Smooth muscle cell (in vitro differentiated cells): Measurements from ENCODE around the gene GRID1. TPM values are rescaled to one million over a fixed set of nuclear protein-coding genes. Genes with fewer than 3 reads are reported as not detected.

ENCODE experiments used
- DNase-seq: peaks from one replicate; lab custom pipeline; 2025; ENCODE audit not compliant: unreplicated experiment; lab: John Stamatoyannopoulos, UW
- H2AFZ ChIP-seq: fragments of 200-600 bp; sonication (generic); 2 replicates; pipeline ENCODE4 v1.6.0; 2016; ENCODE audit warnings: antibody characterized with exemption, low read depth, mild to moderate bottlenecking
- H3F3A ChIP-seq: fragments of 200-600 bp; sonication (generic); 2 replicates; pipeline ENCODE4 v1.6.0; 2017; ENCODE audit warnings: antibody characterized with exemption, low read depth
- H3K27ac ChIP-seq: fragments of 200-600 bp; sonication (generic); 2 replicates; pipeline ENCODE4 v1.5.1; 2016; ENCODE audit warnings: low read depth, mild to moderate bottlenecking
- H3K27me3 ChIP-seq: fragments of 200-600 bp; sonication (generic); 2 replicates; pipeline ENCODE4 v1.6.1; 2016; ENCODE audit warnings: low read depth, mild to moderate bottlenecking
- H3K36me3 ChIP-seq: fragments of 200-600 bp; sonication (generic); 2 replicates; pipeline ENCODE4 v1.5.1; 2016; ENCODE audit warnings: low read depth
- H3K4me1 ChIP-seq: fragments of 200-600 bp; sonication (generic); 2 replicates; pipeline ENCODE4 v1.5.1; 2016; ENCODE audit warnings: low read depth
- H3K4me2 ChIP-seq: fragments of 200-600 bp; sonication (generic); 2 replicates; pipeline ENCODE4 v1.6.0; 2016; ENCODE audit warnings: mild to moderate bottlenecking
- H3K4me3 ChIP-seq: fragments of 200-600 bp; sonication (generic); 2 replicates; pipeline ENCODE4 v1.5.1; 2016; ENCODE audit warnings: mild to moderate bottlenecking
- H3K79me2 ChIP-seq: fragments of 200-600 bp; sonication (generic); 2 replicates; pipeline ENCODE4 v1.6.0; 2016; ENCODE audit warnings: low read depth, mild to moderate bottlenecking
- H3K9ac ChIP-seq: fragments of 200-600 bp; sonication (generic); 2 replicates; pipeline ENCODE4 v1.6.0; 2016; ENCODE audit warnings: low read depth
- H3K9me3 ChIP-seq: fragments of 200-600 bp; sonication (generic); replicated peaks from 2 replicates; pipeline ENCODE4 v1.5.1; 2016; ENCODE audit warnings: low read depth
- H4K20me1 ChIP-seq: fragments of 200-600 bp; sonication (generic); 2 replicates; pipeline ENCODE4 v1.6.0; 2016; ENCODE audit warnings: low read depth
- WGBS: methylation state at CpG from one replicate; pipeline ENCODE4 v1.1.7; 2016; ENCODE audit warnings: low lambda C conversion rate; 5-methylcytosine and 5-hydroxymethylcytosine counted together
- polyA plus RNA-seq: library from polyadenylated mRNA; unstranded; fragments of >200 nt; fragmentation: Nextera tagmentation; extraction: Ambion mirVana; gene quantifications from 2 replicates; pipeline ENCODE4 v1.2.1, GENCODE V29; 2016
- total RNA-seq: library from RNA; depleted of rRNA; stranded (reverse); fragments of >200 nt; gene quantifications from 2 replicates; pipeline ENCODE4 v1.2.3, GENCODE V29; 2014
- TF ChIP-seq, protein P1 (sequence below): fragments of 200-600 bp; sonication (generic); IDR thresholded peaks from 2 replicates; pipeline ENCODE4 v1.5.1; 2017; ENCODE audit warnings: borderline replicate concordance, mild to moderate bottlenecking, antibody characterized with exemption; ENCODE audit not compliant: insufficient read depth, poor library complexity, severe bottlenecking

GRID1 gene
- total and polyA plus RNA-seq, 2 experiments from 2014 or later = 4.4 to 7.4 TPM

DNA sequence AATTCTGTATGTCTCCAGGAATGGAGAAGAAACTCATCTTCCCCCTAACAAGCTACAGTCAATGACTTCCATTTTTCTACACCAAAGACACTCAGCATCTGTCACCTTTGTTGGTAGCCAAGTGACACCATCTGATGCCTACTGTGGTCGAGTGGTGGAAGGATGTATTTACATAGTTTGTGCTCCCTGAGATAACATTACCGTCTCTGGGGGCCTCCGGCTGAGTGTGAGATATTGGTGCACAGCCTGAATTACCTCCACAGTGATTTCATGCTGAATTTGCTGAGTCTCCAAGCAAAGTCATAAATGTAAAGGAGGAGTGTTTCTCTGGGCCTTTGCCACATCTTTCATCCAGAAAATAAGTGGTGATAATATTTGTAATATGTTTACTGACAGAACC, 114.0 kb downstream of the GRID1 start:
- H3K79me2 ChIP-seq = no peaks in the 10 kb centered on the region
- no peaks in the 10 kb centered on the region for H3K4me1 ChIP-seq
- TF ChIP-seq, protein P1, sequence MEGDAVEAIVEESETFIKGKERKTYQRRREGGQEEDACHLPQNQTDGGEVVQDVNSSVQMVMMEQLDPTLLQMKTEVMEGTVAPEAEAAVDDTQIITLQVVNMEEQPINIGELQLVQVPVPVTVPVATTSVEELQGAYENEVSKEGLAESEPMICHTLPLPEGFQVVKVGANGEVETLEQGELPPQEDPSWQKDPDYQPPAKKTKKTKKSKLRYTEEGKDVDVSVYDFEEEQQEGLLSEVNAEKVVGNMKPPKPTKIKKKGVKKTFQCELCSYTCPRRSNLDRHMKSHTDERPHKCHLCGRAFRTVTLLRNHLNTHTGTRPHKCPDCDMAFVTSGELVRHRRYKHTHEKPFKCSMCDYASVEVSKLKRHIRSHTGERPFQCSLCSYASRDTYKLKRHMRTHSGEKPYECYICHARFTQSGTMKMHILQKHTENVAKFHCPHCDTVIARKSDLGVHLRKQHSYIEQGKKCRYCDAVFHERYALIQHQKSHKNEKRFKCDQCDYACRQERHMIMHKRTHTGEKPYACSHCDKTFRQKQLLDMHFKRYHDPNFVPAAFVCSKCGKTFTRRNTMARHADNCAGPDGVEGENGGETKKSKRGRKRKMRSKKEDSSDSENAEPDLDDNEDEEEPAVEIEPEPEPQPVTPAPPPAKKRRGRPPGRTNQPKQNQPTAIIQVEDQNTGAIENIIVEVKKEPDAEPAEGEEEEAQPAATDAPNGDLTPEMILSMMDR = no peak
- H4K20me1 ChIP-seq = peaks cover 27% of the 10 kb centered on the region
- H3K27ac ChIP-seq = no peak overlapping the region
- no peaks in the 10 kb centered on the region for H3K27me3 ChIP-seq
- DNase-seq = no peak
- no peaks in the 10 kb centered on the region for H3K9me3 ChIP-seq
- no peak overlapping the region for H2AFZ ChIP-seq
- no peaks in the 10 kb centered on the region for H3F3A ChIP-seq
- H3K36me3 ChIP-seq = no peaks in the 10 kb centered on the region
- H3K4me2 ChIP-seq = no peak overlapping the region
- no peak overlapping the region for H3K4me3 ChIP-seq
- H3K9ac ChIP-seq = no peak overlapping the region
- 44% methylated on average over 3 of the region's 3 CpGs for WGBS

DNA sequence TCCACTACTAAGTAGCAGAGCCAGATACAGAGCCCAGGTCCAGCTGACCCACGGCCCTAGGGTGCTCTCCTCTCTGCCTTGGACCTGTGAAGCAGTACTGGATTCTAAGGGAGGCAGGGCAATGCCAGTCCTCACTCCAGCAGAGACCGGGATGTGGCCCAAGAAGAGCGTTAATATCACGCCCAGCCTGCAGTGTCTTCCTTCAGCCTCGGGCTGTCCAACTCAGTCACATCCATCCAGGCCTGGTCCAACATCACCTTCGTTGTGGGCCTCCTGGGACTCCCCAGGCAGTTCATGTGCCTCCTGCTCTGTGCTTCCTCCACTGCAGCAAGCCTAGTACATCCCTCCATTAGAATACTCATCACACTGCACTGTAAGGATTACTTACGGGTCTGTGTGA, 114.5 kb downstream of the GRID1 start:
- Histone ChIP-seq H3K27ac (no peak overlapping the region), H3K36me3 (no peaks in the 10 kb centered on the region), H4K20me1 (peaks cover 27% of the 10 kb centered on the region), H3K79me2 (no peaks in the 10 kb centered on the region), H2AFZ (no peak overlapping the region), H3K27me3 (no peaks in the 10 kb centered on the region), H3K9me3 (no peaks in the 10 kb centered on the region), H3K4me2 (no peak overlapping the region), H3F3A (no peaks in the 10 kb centered on the region), H3K4me1 (no peaks in the 10 kb centered on the region), H3K9ac (no peak overlapping the region), H3K4me3 (no peak overlapping the region)
- TF ChIP-seq, protein P1 = no peak
- 81% methylated on average over 7 of the region's 7 CpGs for WGBS
- no peak for DNase-seq

DNA sequence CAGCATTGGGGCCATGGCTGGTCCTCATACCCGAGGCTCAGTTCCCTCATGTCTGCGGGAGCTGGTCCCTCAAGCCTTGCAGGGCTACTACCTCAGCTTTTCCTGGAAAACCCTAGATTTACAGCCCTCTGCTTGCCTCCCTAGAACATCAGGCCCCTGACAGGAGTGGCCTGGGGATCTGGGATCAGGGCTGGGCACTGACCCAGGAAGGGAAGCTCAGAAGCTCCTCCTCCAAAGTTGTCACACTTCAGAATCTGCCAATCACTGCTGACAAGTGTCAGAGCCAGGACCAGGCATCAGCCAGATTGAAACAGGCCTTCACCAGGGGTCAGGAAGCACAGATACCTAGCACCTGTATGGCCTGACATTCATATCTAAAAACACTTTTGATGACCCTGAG, 115.2 kb downstream of the GRID1 start:
- Histone ChIP-seq H3K4me2 (no peak overlapping the region), H3K79me2 (no peaks in the 10 kb centered on the region), H4K20me1 (peaks cover 27% of the 10 kb centered on the region), H3K9me3 (no peaks in the 10 kb centered on the region), H3K27ac (no peak overlapping the region), H3K36me3 (no peaks in the 10 kb centered on the region), H3K27me3 (no peaks in the 10 kb centered on the region), H3K4me1 (no peaks in the 10 kb centered on the region), H3F3A (no peaks in the 10 kb centered on the region), H3K4me3 (no peak overlapping the region), H3K9ac (no peak overlapping the region), H2AFZ (no peak overlapping the region)
- TF ChIP-seq, protein P1 = no peak
- WGBS = 94% methylated on average over 2 of the region's 2 CpGs
- DNase-seq = no peak

DNA sequence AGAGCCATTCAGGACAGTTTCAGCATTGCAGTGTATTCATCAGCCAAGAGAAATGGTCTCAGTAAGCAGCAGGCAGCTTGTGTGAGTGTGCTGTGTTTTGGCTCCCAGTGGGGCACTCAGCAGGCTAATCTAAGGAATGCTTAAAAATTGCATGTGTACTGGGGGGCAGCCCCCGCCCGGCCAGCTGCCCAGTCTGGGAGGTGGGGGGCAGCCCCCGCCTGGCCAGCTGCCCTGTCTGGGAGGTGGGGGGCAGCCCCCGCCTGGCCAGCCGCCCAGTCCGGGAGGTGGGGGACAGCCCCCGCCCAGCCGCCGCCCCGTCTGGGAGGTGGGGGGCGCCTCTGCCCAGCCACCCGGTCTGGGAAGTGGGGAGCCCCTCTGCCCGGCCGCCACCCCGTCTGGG, 116.2 kb downstream of the GRID1 start:
- H3K9ac ChIP-seq = no peak overlapping the region
- no peak overlapping the region for H3K27ac ChIP-seq
- TF ChIP-seq, protein P1 = no peak
- no peak overlapping the region for H3K4me2 ChIP-seq
- 94% methylated on average over 13 of the region's 15 CpGs for WGBS
- no peaks in the 10 kb centered on the region for H3K9me3 ChIP-seq
- H3K27me3 ChIP-seq = no peaks in the 10 kb centered on the region
- no peak overlapping the region for H3K4me3 ChIP-seq
- no peaks in the 10 kb centered on the region for H3K36me3 ChIP-seq
- peaks cover 27% of the 10 kb centered on the region for H4K20me1 ChIP-seq
- H3K4me1 ChIP-seq = no peaks in the 10 kb centered on the region
- no peaks in the 10 kb centered on the region for H3K79me2 ChIP-seq
- no peak overlapping the region for H2AFZ ChIP-seq
- DNase-seq = no peak
- H3F3A ChIP-seq = no peaks in the 10 kb centered on the region
